ENCODE measurements around the gene FASTKD3.

GRCh38 chr5:7850395-7851239 lies 18.2 kb downstream of the FASTKD3 start, which contains the start of gene CFAP90:
- TF ChIP-seq CTCF (IDR thresholded peaks at IDR 0.05): peak; percentile 45
- TF ChIP-seq ZFX (IDR thresholded peaks at IDR 0.05; ENCODE audit: borderline replicate concordance): no peak

All from 22Rv1 (cell line).